ENCODE results near the gene HS3ST2. TPM values are rescaled to one million over a fixed set of nuclear protein-coding genes. Genes with fewer than 3 reads are reported as not detected.

Gene HS3ST2
- total and polyA plus RNA-seq, 2 of the 8 experiments (the other 6 are each of a cell fraction or from before 2014, with no cell fraction given): 1.7 to 3.7 TPM

- Histone ChIP-seq H3K79me2 (ENCODE audit: control insufficient read depth in 1 of 2, insufficient read depth in 2 of 2, low read length in 2 of 2) (no peaks in the 10 kb centered on the region), H2BK120ac (replicated peaks; ENCODE audit: low read depth, low read length) (no peak overlapping the region), H3K23me2 (ENCODE audit: low read depth, low read length) (no peaks in the 10 kb centered on the region), H3K79me1 (ENCODE audit: low read depth, low read length) (no peaks in the 10 kb centered on the region), H3K4me3 (ENCODE audit: extremely low read depth in 1 of 4, insufficient read depth in 2 of 4, low read depth in 3 of 4, low read length in 4 of 4) (no peak overlapping the region), H2BK5ac (ENCODE audit: low read depth, low read length) (peak overlapping the region; percentile 74; the same call in 1 of the 2 replicates), H4K91ac (replicated peaks; ENCODE audit: insufficient read length, low read length) (no peak overlapping the region), H3K9ac (replicated peaks in 1 of 4; ENCODE audit: extremely low read depth in 1 of 4, low read depth in 3 of 4, low read length in 3 of 4) (no peak overlapping the region), H2BK12ac (ENCODE audit: low read depth, low read length) (peak overlapping the region; percentile 95; the same call in 1 of the 2 replicates), H3K4ac (replicated peaks; ENCODE audit: insufficient read length, low read depth, low read length) (no peak overlapping the region), H3K9me3 (ENCODE audit: insufficient read depth in 2 of 2, low read depth in 1 of 2, low read length in 1 of 2) (no peaks in the 10 kb centered on the region), H4K20me1 (replicated peaks in 1 of 2; ENCODE audit: control insufficient read depth in 1 of 2, insufficient read depth in 2 of 2, low read length in 2 of 2) (peaks cover 0 to 1% of the 10 kb centered on the region in 2 experiments), H3K27ac (ENCODE audit: low read depth, low read length) (no peak overlapping the region), H3K27me3 (replicated peaks in 1 of 4; ENCODE audit: control insufficient read depth in 3 of 4, extremely low read depth in 1 of 4, insufficient read depth in 3 of 4, low read length in 3 of 4) (no peaks in the 10 kb centered on the region), H2BK20ac (ENCODE audit: low read length) (peak overlapping the region; percentile 76; the same call in 1 of the 2 replicates), H2BK15ac (ENCODE audit: low read length) (peak overlapping the region; percentile 95; the same call in 1 of the 2 replicates), H3K14ac (ENCODE audit: insufficient read length) (no peak overlapping the region), H4K8ac (ENCODE audit: extremely low read depth, insufficient read depth, low read length) (no peak overlapping the region), H3K4me2 (ENCODE audit: insufficient read depth in 1 of 2, low read depth in 2 of 2, low read length in 2 of 2) (no peak overlapping the region), H3K56ac (replicated peaks; ENCODE audit: insufficient read length, low read depth, low read length) (no peak overlapping the region), H2AFZ (ENCODE audit: low read length) (no peak overlapping the region), H3K18ac (ENCODE audit: extremely low read depth, low read length) (no peak overlapping the region), H3K23ac (ENCODE audit: insufficient read length) (no peak overlapping the region), H3K4me1 (replicated peaks in 1 of 4; ENCODE audit: control insufficient read depth in 3 of 4, insufficient read depth in 4 of 4, low read length in 3 of 4) (peaks cover 3 to 13% (median 5%) of the 10 kb centered on the region in 4 experiments; a peak in 5 of 7 replicates), H4K5ac (ENCODE audit: insufficient read length, low read depth, low read length) (no peak overlapping the region), H3K36me3 (ENCODE audit: control insufficient read depth in 2 of 4, insufficient read depth in 4 of 4, low read length in 3 of 4) (no peaks in the 10 kb centered on the region), H2AK5ac (ENCODE audit: low read depth, low read length) (peak overlapping the region; percentile 88; the same call in 1 of the 2 replicates)
- no peak for FAIRE-seq
- ChIA-PET POLR2A (ENCODE audit: partially characterized antibody) (no interaction called here), CTCF (ENCODE audit: partially characterized antibody) (interaction anchor here (0.7 to 2.3 kb wide), 6 partner anchors 8 to 76 kb away, joined by 3 to 14 read pairs (median 4); no protein-coding TSS in a partner anchor)
- DNase-seq (ENCODE audit: low read depth in 1 of 2, low spot score in 2 of 2): no peak
- WGBS, 2 experiments (ENCODE audit: extremely low coverage in 1 of 2, insufficient coverage in 1 of 2, insufficient read length in 1 of 2, insufficient replicate concordance in 2 of 2, low coverage in 1 of 2, low lambda C conversion rate in 2 of 2, missing lambda C conversion rate in 1 of 2): 84% methylated on average over 2 of the region's 2 CpGs; no CpG with 5 or more reads in 1 of the 2 experiments
- TF ChIP-seq SIRT6 (IDR thresholded peaks at IDR 0.05; ENCODE audit: low read length): no peak
- TF ChIP-seq BRCA1 (IDR thresholded peaks at IDR 0.05; ENCODE audit: low read depth, low read length): no peak
- no peak for TF ChIP-seq RXRA (IDR thresholded peaks at IDR 0.05; ENCODE audit: insufficient read depth, low read depth, low read length)
- TF ChIP-seq BACH1 (IDR thresholded peaks at IDR 0.05; ENCODE audit: low read length): no peak
- no peak for TF ChIP-seq KDM1A (IDR thresholded peaks at IDR 0.05; ENCODE audit: borderline replicate concordance, low read length)
- TF ChIP-seq EZH2 (IDR thresholded peaks at IDR 0.05; ENCODE audit: low read depth, low read length, severe bottlenecking): no peak
- TF ChIP-seq KDM5A (IDR thresholded peaks at IDR 0.05; ENCODE audit: low read length): no peak
- no peak for TF ChIP-seq SAP30 (IDR thresholded peaks at IDR 0.05; ENCODE audit: insufficient read depth, insufficient replicate concordance, low read length)
- no peak for TF ChIP-seq SP2 (IDR thresholded peaks at IDR 0.05; ENCODE audit: low read length)
- TF ChIP-seq E2F6 (IDR thresholded peaks at IDR 0.05): no peak
- TF ChIP-seq CREB1 (IDR thresholded peaks at IDR 0.05): no peak
- TF ChIP-seq EGR1 (IDR thresholded peaks at IDR 0.05; ENCODE audit: borderline replicate concordance, low read depth, low read length): no peak
- no peak for TF ChIP-seq GABPA (IDR thresholded peaks at IDR 0.05; ENCODE audit: borderline replicate concordance, insufficient read depth, low read length)
- TF ChIP-seq JUND (IDR thresholded peaks at IDR 0.05; ENCODE audit: low read length): no peak
These were observed 120.8 kb downstream of the HS3ST2 start for GRCh38 chr16:22934786-22935185.
